ENCODE results near the gene DLGAP1.

DLGAP1 gene

DNA sequence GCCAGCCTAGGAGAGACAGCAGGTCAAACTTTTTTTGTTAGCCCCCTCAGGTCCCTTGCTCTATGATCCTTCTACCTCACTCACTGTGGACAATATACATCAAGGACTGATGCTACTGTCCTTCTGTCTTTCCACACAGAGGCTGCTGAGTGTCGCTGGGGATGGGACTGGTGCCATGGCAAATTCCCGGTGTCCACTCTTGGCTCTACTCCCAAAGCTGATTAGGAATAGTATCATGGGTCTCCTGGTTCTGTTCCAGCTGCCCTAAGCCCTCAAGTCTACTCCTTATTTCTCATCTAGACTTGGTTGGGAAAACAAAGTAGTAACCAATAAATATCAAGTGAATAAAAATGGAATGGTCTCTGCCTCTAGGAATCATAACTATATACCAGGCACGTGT, 563.9 kb downstream of the DLGAP1 start:
- Histone ChIP-seq H4K20me1 (ENCODE audit: insufficient read depth, low read length) (no peaks in the 10 kb centered on the region), H3K4me1 (ENCODE audit: low read length) (no peaks in the 10 kb centered on the region), H3K79me2 (ENCODE audit: low read length) (no peaks in the 10 kb centered on the region), H3K4me3 (ENCODE audit: low read length) (no peak overlapping the region), H3K27me3 (ENCODE audit: low read depth, low read length) (peaks cover 3% of the 10 kb centered on the region; the same call in 1 of the 2 replicates), H3K4me2 (ENCODE audit: low read length) (no peak overlapping the region), H2AFZ (ENCODE audit: low read depth, low read length) (no peak overlapping the region), H3K36me3 (replicated peaks; ENCODE audit: low read depth, low read length) (no peaks in the 10 kb centered on the region), H3K27ac (ENCODE audit: low read length) (no peak overlapping the region), H3K9ac (ENCODE audit: low read length) (no peak overlapping the region), H3K9me3 (ENCODE audit: insufficient read depth, low read length) (no peaks in the 10 kb centered on the region)
- no peak for TF ChIP-seq EZH2phosphoT487 (IDR thresholded peaks at IDR 0.05; ENCODE audit: low read depth)
- TF ChIP-seq, protein P1, sequence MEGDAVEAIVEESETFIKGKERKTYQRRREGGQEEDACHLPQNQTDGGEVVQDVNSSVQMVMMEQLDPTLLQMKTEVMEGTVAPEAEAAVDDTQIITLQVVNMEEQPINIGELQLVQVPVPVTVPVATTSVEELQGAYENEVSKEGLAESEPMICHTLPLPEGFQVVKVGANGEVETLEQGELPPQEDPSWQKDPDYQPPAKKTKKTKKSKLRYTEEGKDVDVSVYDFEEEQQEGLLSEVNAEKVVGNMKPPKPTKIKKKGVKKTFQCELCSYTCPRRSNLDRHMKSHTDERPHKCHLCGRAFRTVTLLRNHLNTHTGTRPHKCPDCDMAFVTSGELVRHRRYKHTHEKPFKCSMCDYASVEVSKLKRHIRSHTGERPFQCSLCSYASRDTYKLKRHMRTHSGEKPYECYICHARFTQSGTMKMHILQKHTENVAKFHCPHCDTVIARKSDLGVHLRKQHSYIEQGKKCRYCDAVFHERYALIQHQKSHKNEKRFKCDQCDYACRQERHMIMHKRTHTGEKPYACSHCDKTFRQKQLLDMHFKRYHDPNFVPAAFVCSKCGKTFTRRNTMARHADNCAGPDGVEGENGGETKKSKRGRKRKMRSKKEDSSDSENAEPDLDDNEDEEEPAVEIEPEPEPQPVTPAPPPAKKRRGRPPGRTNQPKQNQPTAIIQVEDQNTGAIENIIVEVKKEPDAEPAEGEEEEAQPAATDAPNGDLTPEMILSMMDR (IDR thresholded peaks at IDR 0.05; ENCODE audit: low read depth, low read length) = no peak

DNA sequence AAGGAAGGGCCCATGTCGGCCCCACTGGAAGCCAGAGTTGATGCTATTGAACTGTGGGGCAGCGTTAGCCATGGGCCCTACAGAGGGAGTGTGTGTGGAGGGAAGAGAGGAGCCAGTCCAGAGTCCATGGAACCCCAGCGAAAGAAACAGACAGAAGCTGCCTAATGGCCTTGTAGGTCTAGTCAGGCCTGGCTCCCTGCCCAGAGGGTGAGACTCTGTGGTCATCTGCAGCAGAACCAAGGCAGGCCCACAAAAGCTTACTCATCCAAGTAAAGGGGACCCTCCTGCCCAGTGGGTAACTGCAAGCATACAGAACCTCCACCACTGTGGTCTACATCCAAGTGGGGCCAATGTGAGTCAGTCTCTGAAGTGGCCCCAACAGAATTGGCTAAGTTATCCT, 565.3 kb downstream of the DLGAP1 start:
- Histone ChIP-seq H3K79me2 (ENCODE audit: low read length) (no peaks in the 10 kb centered on the region), H3K36me3 (replicated peaks; ENCODE audit: low read depth, low read length) (no peaks in the 10 kb centered on the region), H3K27me3 (ENCODE audit: low read depth, low read length) (peaks cover 7% of the 10 kb centered on the region), H3K4me2 (ENCODE audit: low read length) (no peak overlapping the region), H3K4me3 (ENCODE audit: low read length) (no peak overlapping the region), H3K9ac (ENCODE audit: low read length) (no peak overlapping the region), H3K27ac (ENCODE audit: low read length) (no peak overlapping the region), H3K9me3 (ENCODE audit: insufficient read depth, low read length) (no peaks in the 10 kb centered on the region), H3K4me1 (ENCODE audit: low read length) (no peaks in the 10 kb centered on the region), H4K20me1 (ENCODE audit: insufficient read depth, low read length) (no peaks in the 10 kb centered on the region), H2AFZ (ENCODE audit: low read depth, low read length) (no peak overlapping the region)
- TF ChIP-seq, protein P1 (IDR thresholded peaks at IDR 0.05; ENCODE audit: low read depth, low read length) = no peak
- TF ChIP-seq EZH2phosphoT487 (IDR thresholded peaks at IDR 0.05; ENCODE audit: low read depth) = no peak

DNA sequence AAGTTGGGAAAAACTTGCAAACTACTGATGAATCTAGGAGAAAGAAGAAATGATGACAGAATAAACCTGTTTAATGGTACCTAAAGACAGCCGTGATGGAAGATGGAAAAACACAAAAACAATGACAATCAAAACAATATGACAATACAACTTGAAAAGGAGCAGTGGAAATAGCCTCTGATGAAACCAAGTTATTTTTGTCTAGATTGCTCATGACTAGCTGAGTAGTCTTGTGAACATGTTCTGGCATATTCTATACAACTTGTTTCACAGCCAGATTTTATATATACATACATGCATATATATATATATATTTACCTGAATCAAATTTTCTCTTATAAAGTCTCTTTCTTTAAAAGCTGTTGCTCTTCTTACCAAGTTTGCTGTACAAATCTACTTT, 566.0 kb downstream of the DLGAP1 start:
- Histone ChIP-seq H3K27ac (ENCODE audit: low read length) (no peak overlapping the region), H3K4me1 (ENCODE audit: low read length) (no peaks in the 10 kb centered on the region), H3K4me2 (ENCODE audit: low read length) (no peak overlapping the region), H3K27me3 (ENCODE audit: low read depth, low read length) (peaks cover 5% of the 10 kb centered on the region), H4K20me1 (ENCODE audit: insufficient read depth, low read length) (no peaks in the 10 kb centered on the region), H3K9ac (ENCODE audit: low read length) (no peak overlapping the region), H2AFZ (ENCODE audit: low read depth, low read length) (no peak overlapping the region), H3K79me2 (ENCODE audit: low read length) (no peaks in the 10 kb centered on the region), H3K4me3 (ENCODE audit: low read length) (no peak overlapping the region), H3K36me3 (replicated peaks; ENCODE audit: low read depth, low read length) (no peaks in the 10 kb centered on the region), H3K9me3 (ENCODE audit: insufficient read depth, low read length) (no peaks in the 10 kb centered on the region)
- TF ChIP-seq, protein P1 (IDR thresholded peaks at IDR 0.05; ENCODE audit: low read depth, low read length) = no peak
- no peak for TF ChIP-seq EZH2phosphoT487 (IDR thresholded peaks at IDR 0.05; ENCODE audit: low read depth)

DNA sequence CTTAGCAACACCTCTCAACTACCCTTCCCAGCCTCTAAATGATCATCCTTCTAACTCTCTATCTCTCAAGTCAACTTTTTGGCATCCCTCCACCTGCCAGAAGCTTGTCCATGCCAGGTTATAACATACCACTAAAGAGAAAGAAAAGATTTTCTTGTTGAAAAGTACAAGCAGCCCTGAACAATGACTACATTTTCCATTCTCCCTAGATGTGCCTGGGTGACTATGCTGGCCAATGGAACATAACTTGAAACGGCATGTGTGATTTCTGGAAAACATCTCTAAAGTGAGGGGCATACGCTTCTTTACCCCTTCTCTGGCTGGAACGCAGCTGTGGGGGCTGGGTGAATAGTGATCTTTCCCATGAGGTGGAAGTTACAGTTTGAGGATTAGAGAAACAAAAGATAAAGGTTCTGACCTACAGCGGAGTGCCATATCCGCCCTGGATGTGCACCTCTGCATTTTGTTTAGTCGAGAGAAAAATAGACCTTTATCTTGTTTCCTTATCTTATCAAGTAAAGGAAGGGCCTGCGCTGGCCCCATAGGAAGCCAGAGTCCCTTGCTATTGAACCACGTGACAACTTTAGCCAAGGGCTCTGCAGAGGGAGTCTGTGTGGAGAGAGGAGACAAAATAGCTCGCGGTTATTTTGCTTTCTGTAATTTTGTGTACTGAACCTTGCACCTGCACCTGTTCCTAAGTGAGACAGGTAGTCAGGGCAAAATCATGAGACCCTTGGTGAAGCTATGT, 568.4 kb downstream of the DLGAP1 start:
- Histone ChIP-seq H2AFZ (ENCODE audit: low read depth, low read length) (no peak overlapping the region), H3K27ac (ENCODE audit: low read length) (no peak overlapping the region), H3K9me3 (ENCODE audit: insufficient read depth, low read length) (no peaks in the 10 kb centered on the region)

More for the DNA sequence above, 568.4 kb downstream of the DLGAP1 start:
- Histone ChIP-seq H3K79me2 (ENCODE audit: low read length) (no peaks in the 10 kb centered on the region), H4K20me1 (ENCODE audit: insufficient read depth, low read length) (no peaks in the 10 kb centered on the region), H3K27me3 (ENCODE audit: low read depth, low read length) (peaks cover 3% of the 10 kb centered on the region), H3K36me3 (replicated peaks; ENCODE audit: low read depth, low read length) (no peaks in the 10 kb centered on the region), H3K4me1 (ENCODE audit: low read length) (no peaks in the 10 kb centered on the region), H3K4me2 (ENCODE audit: low read length) (no peak overlapping the region), H3K9ac (ENCODE audit: low read length) (no peak overlapping the region), H3K4me3 (ENCODE audit: low read length) (no peak overlapping the region)
- TF ChIP-seq EZH2phosphoT487 (IDR thresholded peaks at IDR 0.05; ENCODE audit: low read depth) = no peak
- TF ChIP-seq, protein P1 (IDR thresholded peaks at IDR 0.05; ENCODE audit: low read depth, low read length) = no peak
